Esophagus squamous epithelium (tissue), 4 donors: ENCODE data around the gene ITGB3.

Experiments used
- CTCF ChIP-seq, 6 experiments: fragments of 450-650 bp in 4 of 6; fragments of 200-600 bp in 2 of 6; sonication (generic) in 2 of 6; IDR thresholded peaks; one replicate each; pipeline ENCODE4 v1.5.1; 2016 to 2019; ENCODE audit warnings: antibody characterized with exemption in 6 of 6, mild to moderate bottlenecking in 4 of 6, moderate library complexity in 4 of 6
- POLR2A ChIP-seq, 4 donors: fragments of 450-650 bp; IDR thresholded peaks; one replicate each; pipeline ENCODE4 v1.6.1; 2017; ENCODE audit warnings: antibody characterized with exemption in 4 of 4, mild to moderate bottlenecking in 4 of 4, moderate library complexity in 3 of 4

- no peak for TF ChIP-seq POLR2A (IDR thresholded peaks at IDR 0.05)
- no peak for TF ChIP-seq CTCF (IDR thresholded peaks at IDR 0.05)
Measured at GRCh38 chr17:47286198-47286914, 32.7 kb downstream of the ITGB3 start.
